Activated T-cell treated with anti-CD3 and anti-CD28 coated beads, Interleukin-2, amount 50 U/mL, for 72 hours (primary cell): Measurements from ENCODE around the gene ADARB1. TPM values are rescaled to one million over a fixed set of nuclear protein-coding genes. Genes with fewer than 3 reads are reported as not detected.
"Not testable (repeated sequence)": the region's sequence is repeated elsewhere in the genome, so short reads cannot be mapped to it uniquely, and the experiment has no call there.

Source experiments
- ATAC-seq, 2 donors: fragments of 150-1000 bp; cut with Tn5 transposase; replicated peaks in 1 of 2; 2 replicates each; pipeline ENCODE4 v1.10.0; 2021; ENCODE audit warnings: moderate library complexity in 2 of 2, mild to moderate bottlenecking in 1 of 2
- DNase-seq, 2 donors: peaks; one replicate each; pipeline ENCODE4 v3.0.0; 2021 to 2022; ENCODE audit warnings: mixed read lengths in 1 of 2
- H3K27ac Mint-ChIP-seq: one replicate; pipeline ENCODE4 v1.8.0; 2022; ENCODE audit warnings: mild to moderate bottlenecking, moderate library complexity, mixed read lengths
- H3K27me3 Mint-ChIP-seq: one replicate; pipeline ENCODE4 v1.8.0; 2022; ENCODE audit warnings: low read depth, mixed read lengths
- H3K36me3 Mint-ChIP-seq, 2 donors: one replicate each; pipeline ENCODE4 v1.8.0; 2022; ENCODE audit warnings: mixed read lengths in 2 of 2, mild to moderate bottlenecking in 1 of 2; ENCODE audit not compliant: insufficient read depth in 2 of 2
- H3K4me1 Mint-ChIP-seq: one replicate; pipeline ENCODE4 v1.8.0; 2022; ENCODE audit warnings: low read depth, mixed read lengths
- H3K4me3 Mint-ChIP-seq, 2 donors: one replicate each; pipeline ENCODE4 v1.8.0; 2022; ENCODE audit warnings: mild to moderate bottlenecking in 2 of 2, mixed read lengths in 2 of 2, moderate library complexity in 2 of 2
- H3K9me3 Mint-ChIP-seq, 2 donors: one replicate each; pipeline ENCODE4 v1.8.0; 2022; ENCODE audit warnings: mixed read lengths in 2 of 2
- total RNA-seq, 2 donors: library from RNA; stranded (reverse); gene quantifications; one replicate each; pipeline ENCODE4 v1.2.3, GENCODE V29; 2022

The ADARB1 gene
- total RNA-seq, 2 donors from 2014 or later = 41.7 to 45.3 TPM

GRCh38 chr21:45129189-45129923 lies 55.0 kb downstream of the ADARB1 start:
- peaks cover 16% of the 10 kb centered on the region for H3K4me1 Mint-ChIP-seq
- H3K27me3 Mint-ChIP-seq = no peaks in the 10 kb centered on the region
- ATAC-seq = no peak
- no peaks in the 10 kb centered on the region for H3K36me3 Mint-ChIP-seq
- no peaks in the 10 kb centered on the region for H3K9me3 Mint-ChIP-seq
- H3K4me3 Mint-ChIP-seq = no peak overlapping the region
- DNase-seq = no peak
- no peak overlapping the region for H3K27ac Mint-ChIP-seq

GRCh38 chr21:45130324-45130774 lies 56.0 kb downstream of the ADARB1 start:
- H3K4me1 Mint-ChIP-seq = peaks cover 16% of the 10 kb centered on the region
- no peaks in the 10 kb centered on the region for H3K9me3 Mint-ChIP-seq
- ATAC-seq (no peak), DNase-seq (no peak)
- no peaks in the 10 kb centered on the region for H3K27me3 Mint-ChIP-seq
- no peak overlapping the region for H3K4me3 Mint-ChIP-seq
- H3K27ac Mint-ChIP-seq = no peak overlapping the region
- H3K36me3 Mint-ChIP-seq = peaks cover 0 to 1% of the 10 kb centered on the region in 2 donors

- DNase-seq = no peak
- H3K27ac Mint-ChIP-seq = no peak overlapping the region
- H3K4me1 Mint-ChIP-seq = peaks cover 16% of the 10 kb centered on the region
- H3K36me3 Mint-ChIP-seq = peaks cover 0 to 1% of the 10 kb centered on the region in 2 donors
- H3K9me3 Mint-ChIP-seq = no peaks in the 10 kb centered on the region
- no peaks in the 10 kb centered on the region for H3K27me3 Mint-ChIP-seq
- H3K4me3 Mint-ChIP-seq = no peak overlapping the region
- no peak for ATAC-seq
Measured at GRCh38 chr21:45131537-45131999, 57.2 kb downstream of the ADARB1 start.

- Mint-ChIP-seq H3K27me3 (no peaks in the 10 kb centered on the region), H3K27ac (no peak overlapping the region), H3K36me3 (peaks cover 0 to 1% of the 10 kb centered on the region in 2 donors), H3K4me3 (no peak overlapping the region), H3K4me1 (peaks cover 22% of the 10 kb centered on the region), H3K9me3 (no peaks in the 10 kb centered on the region)
- ATAC-seq (no peak), DNase-seq (no peak)
Measured at GRCh38 chr21:45132841-45133573, 58.6 kb downstream of the ADARB1 start.

GRCh38 chr21:45133574-45134278 lies 59.3 kb downstream of the ADARB1 start:
- not testable (repeated sequence) for H3K4me3 Mint-ChIP-seq, H3K27me3 Mint-ChIP-seq, H3K36me3 Mint-ChIP-seq, DNase-seq, ATAC-seq, H3K9me3 Mint-ChIP-seq, H3K27ac Mint-ChIP-seq
- peaks cover 26% of the 10 kb centered on the region for H3K4me1 Mint-ChIP-seq

DNA sequence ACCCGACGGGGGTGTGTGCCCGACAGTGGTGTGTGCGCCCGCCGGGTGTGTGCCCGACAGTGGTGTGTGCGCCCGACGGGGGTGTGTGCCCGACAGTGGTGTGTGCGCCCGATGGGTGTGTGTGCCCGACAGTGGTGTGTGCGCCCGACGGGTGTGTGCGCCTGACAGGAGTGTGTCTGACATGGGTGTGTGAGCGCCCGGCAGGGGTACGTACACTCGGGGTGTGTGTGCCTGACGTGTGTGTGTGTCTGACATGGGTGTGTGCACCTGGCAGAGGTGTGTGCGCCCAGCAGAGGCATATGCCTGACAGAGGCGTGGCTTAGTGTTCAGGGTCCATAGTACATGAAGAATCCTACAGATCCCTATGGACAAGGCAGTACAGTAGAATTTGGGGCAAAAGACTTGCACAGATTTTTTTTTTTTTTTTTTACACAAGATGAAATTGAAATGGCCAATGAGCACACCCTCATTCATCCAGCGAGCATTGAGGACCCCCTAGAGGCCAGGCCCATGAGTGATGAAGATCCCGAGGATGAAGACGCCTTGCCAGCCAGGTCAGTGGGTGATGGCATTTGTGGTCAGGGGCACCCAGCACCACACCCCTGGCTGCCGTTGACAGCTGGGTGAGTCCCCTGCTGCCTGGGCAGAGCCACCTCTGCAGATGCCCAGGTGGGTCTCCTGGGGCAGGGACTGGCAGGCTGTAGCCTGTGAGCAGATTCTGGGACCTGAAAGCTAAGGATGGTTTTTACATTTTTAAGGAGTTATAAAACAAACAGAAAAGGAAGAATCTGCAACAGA lies 60.1 kb downstream of the ADARB1 start:
- Mint-ChIP-seq H3K4me3 (no peak overlapping the region), H3K27me3 (no peaks in the 10 kb centered on the region), H3K9me3 (no peaks in the 10 kb centered on the region), H3K4me1 (peaks cover 23% of the 10 kb centered on the region), H3K36me3 (peaks cover 0 to 1% of the 10 kb centered on the region in 2 donors), H3K27ac (peak overlapping the region; percentile 38)
- DNase-seq (no peak), ATAC-seq (no peak)

- Mint-ChIP-seq H3K36me3 (peaks cover 0 to 1% of the 10 kb centered on the region in 2 donors), H3K27ac (no peak overlapping the region), H3K4me1 (peaks cover 16% of the 10 kb centered on the region), H3K27me3 (no peaks in the 10 kb centered on the region), H3K9me3 (no peaks in the 10 kb centered on the region), H3K4me3 (no peak overlapping the region)
- DNase-seq (no peak), ATAC-seq (no peak)
Measured at GRCh38 chr21:45135122-45135521, 60.7 kb downstream of the ADARB1 start.

DNA sequence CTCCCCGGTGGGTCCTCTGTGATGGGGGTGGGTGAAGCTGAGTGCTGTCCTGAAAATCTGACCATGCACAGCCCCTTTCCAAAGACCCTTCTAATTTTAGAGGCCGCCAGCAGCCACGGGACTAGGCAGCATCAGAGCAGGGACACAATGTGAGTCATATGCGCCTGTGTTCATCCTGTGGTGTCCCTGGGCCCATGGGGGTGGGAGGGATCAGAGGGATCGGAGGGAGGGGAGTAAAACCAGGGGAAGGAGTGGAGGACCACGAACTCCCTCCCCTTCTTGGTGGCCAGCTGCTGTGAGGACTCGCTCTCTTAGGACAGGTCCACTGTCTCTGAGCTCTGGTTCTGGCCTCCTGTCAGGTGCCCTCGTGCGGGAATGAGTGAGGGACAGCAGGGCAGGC lies 61.5 kb downstream of the ADARB1 start:
- DNase-seq (no peak), ATAC-seq (no peak)
- Mint-ChIP-seq H3K9me3 (no peaks in the 10 kb centered on the region), H3K27me3 (no peaks in the 10 kb centered on the region), H3K36me3 (peaks cover 0 to 1% of the 10 kb centered on the region in 2 donors), H3K4me1 (peaks cover 9% of the 10 kb centered on the region), H3K4me3 (no peak overlapping the region), H3K27ac (no peak overlapping the region)

DNA sequence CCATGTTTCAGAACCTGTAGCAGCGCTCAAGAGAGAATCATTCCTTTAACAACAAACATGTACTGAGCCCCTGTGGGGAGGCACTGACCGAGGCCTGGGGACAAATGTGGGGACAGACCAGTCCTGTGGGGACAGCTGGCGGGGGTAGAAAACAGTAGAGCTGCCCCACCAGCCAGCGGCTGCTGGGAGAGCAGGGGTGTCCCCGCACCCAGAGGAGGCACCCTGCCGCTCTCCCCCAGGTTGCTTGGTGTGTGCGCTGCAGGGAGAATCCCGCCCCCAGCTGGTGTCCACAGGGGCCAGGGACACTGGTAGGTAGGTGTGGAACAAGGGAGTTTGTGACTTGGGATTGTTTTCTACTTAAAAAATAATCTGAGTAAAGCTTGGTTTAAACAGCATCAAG lies 62.1 kb downstream of the ADARB1 start:
- DNase-seq (no peak), ATAC-seq (no peak)
- Mint-ChIP-seq H3K4me1 (peaks cover 9% of the 10 kb centered on the region), H3K9me3 (no peaks in the 10 kb centered on the region), H3K27ac (no peak overlapping the region), H3K27me3 (no peaks in the 10 kb centered on the region), H3K4me3 (no peak overlapping the region), H3K36me3 (peaks cover 0 to 1% of the 10 kb centered on the region in 2 donors)

DNA sequence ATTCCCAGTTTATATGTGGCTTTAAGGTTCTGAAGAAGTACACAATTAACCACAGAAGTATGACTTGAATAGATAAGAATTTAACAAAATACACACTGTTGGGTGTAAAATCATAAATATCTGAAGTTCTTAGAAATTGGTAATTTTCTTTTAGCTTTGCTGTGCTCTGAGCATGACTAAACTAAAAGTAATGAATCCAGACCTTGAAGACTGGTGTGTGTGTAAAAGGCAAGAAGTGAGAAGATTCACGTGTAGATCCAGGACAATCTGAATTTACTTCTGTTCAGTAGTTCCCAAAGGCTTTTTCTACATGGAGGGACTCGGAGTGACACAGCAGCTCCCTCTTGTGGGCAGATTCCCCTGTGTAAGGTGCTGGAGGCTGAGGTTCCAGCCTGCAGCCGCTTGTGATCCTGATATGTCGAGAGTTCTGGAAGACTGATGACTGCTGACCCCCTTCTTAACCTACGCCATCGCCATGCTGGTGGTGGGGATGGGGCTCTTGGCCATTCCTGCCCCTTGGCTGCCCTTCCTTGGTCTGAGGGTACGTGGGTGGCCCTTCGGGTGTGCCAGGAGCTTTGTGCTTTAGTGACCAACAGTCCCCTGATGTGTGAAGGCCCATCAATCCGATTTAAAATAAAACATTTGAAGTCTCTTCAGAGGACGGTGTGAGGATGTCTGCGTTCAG lies 62.7 kb downstream of the ADARB1 start:
- ATAC-seq (peak; percentile 47 to 48), DNase-seq (peak; percentile 61 to 72)
- Mint-ChIP-seq H3K9me3 (no peaks in the 10 kb centered on the region), H3K27ac (no peak overlapping the region), H3K4me1 (peaks cover 9% of the 10 kb centered on the region), H3K27me3 (no peaks in the 10 kb centered on the region), H3K36me3 (peaks cover 0 to 1% of the 10 kb centered on the region in 2 donors), H3K4me3 (no peak overlapping the region)

- no peaks in the 10 kb centered on the region for H3K27me3 Mint-ChIP-seq
- H3K9me3 Mint-ChIP-seq = no peaks in the 10 kb centered on the region
- no peak overlapping the region for H3K27ac Mint-ChIP-seq
- H3K4me1 Mint-ChIP-seq = peaks cover 9% of the 10 kb centered on the region
- peaks cover 0 to 1% of the 10 kb centered on the region in 2 donors for H3K36me3 Mint-ChIP-seq
- no peak for DNase-seq
- H3K4me3 Mint-ChIP-seq = no peak overlapping the region
- ATAC-seq = no peak
Measured at GRCh38 chr21:45137612-45137937, 63.2 kb downstream of the ADARB1 start.
